HS-5 (cell line): ENCODE data around the gene CPA5.

Source experiments
- DNase-seq: peaks from one replicate; pipeline ENCODE4 v3.0.0-alpha.2; 2012; ENCODE audit warnings: low read depth

Gene CPA5

DNA sequence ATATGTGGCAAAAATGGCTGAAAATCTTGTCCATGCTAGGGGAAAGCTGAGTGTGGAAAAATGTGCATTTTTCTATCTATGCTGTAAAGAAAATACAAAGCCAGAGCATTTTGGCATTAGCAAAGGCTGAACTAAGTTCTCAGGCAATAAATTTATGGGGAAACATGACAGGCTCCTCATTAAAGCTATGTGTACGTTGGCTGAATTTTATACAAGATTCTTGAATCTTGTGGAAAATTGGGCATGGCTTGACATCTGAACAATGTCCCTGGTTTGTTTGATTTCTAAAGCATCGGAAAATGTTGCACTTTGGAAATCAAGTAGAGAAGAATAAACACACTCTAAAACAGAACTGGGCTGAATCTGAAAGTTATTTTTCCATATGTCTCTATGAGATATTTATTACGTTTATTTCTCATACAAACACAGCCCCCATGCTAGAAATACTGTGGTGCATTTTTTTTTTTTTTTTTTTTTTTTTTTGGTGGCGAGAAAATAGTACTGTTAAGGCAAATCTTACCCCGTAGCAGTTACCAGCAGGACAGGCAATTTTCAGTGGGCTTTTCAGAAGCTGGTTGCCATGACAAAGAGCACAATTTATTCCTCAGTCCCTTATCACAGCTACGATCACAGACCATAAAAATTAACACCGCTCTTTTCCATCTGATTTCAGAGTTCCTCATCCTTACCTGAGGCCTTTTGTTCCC lies 52.6 kb downstream of the CPA5 start:
- DNase-seq = no peak

DNA sequence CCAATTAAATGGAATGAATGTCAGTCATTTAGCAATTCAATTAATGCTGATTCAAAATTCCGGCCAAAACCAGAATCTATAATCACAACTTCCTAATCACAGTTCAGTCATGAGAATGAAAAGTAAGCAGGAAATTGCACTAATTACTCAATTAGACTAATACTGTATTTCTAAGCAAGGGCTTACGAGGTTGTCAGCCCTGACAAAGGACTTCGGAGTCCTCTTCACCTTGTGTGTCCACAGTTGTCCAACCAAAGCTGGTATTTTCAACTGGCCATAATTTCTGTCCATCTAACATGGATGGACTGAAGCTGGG lies 53.1 kb downstream of the CPA5 start:
- DNase-seq = no peak

DNA sequence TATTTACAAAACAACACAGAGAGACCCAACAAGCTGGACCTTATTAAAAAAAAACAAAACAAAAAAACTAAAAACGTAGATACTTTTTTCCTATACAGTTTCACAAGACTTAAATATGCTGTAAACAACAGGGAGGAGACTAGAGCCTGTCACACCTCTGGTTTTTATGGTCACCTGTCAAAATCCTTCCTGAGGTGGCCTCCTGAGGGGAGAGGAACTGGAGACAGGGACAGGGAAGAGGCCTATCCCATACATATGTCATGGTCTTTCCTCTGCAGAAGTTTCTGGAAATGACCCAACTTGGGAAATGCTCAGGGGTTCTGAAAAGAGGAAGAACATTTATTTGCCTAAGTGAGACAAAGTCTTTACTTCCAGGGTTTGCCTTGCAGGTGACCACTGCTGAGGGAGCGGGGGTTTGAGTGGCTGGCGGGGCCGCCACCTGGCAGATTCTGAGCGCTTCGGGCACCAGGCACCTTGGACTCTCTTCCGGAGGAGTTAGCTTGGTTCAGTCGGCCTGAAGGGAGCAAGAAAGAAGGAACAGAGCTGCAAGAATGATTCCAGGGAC lies 54.0 kb downstream of the CPA5 start:
- no peak for DNase-seq

DNA sequence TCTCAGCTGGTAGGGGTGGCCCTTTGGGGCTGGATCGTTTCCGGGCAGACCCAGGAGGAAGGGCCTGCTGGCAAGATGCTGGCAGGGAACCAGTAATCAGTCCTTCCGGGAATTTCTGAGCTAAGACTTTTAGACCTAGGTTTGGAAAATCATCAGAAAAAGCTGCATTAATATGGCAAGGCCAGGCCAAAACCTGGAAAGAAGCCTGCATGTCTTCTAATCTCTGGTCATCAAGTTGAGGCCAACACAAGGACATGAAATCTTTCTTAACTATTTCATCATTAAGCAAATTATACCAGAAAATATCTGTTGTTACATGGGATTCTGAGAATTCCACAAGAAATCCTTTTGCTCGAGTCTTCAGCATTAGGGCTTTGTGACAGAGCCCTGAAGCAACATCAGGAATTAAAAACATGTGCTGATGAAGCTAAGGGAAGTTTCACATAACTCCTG lies 55.5 kb downstream of the CPA5 start:
- no peak for DNase-seq

DNA sequence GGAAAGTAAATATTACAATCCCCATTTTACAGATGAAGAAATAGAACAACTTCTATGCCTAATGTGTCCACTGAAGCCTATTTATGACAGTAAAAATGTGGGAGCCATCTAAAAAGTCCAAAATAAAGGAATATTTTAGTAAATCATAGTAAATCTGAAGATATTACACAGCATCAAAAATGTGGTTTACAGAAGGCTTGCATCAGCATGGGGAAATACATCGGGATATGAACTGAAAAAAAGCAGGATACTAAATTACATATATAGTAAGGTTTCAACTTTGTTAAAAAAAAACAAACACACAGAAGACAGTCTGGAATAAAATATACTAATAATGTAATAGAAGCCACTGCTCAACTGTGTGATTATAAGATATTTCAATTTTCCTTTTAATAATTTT lies 56.5 kb downstream of the CPA5 start:
- no peak for DNase-seq

DNA sequence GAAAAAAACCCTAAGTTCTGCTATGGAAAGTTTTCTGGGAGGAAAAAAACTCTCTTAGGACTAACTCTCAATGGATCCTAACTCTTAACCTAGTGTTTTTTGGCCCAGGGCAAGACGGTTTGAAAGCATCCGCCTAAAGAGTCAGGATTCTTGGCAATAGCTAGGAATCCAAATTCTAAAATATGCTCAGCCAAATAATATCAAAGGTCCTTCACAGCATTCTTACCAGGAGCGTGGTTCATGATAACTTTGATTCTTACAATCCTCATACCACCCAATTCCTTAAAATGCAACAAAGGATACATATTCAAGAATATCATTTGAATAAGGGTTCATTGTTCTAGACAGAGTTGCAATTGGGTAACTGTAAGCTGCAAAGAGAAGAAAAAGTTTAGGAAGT lies 57.0 kb downstream of the CPA5 start:
- DNase-seq = no peak

DNA sequence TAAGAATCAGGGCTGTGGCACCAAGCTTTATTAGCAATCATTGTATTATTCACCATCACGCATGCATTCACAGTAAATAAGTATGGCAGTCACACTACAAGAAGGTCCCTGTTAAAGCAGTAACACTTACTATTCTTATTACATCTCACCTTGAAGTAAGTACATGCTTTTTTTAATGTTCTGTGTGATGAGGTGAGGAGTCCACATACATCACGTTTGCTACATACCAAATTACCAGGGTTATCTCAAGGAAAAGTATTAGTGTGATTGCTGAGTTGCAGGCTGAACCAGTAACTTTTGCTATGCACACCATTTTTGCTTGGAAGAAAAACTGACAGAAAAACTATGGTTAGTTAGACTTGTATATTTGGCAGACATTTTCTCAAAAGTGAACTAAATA lies 60.4 kb downstream of the CPA5 start:
- DNase-seq = no peak

DNA sequence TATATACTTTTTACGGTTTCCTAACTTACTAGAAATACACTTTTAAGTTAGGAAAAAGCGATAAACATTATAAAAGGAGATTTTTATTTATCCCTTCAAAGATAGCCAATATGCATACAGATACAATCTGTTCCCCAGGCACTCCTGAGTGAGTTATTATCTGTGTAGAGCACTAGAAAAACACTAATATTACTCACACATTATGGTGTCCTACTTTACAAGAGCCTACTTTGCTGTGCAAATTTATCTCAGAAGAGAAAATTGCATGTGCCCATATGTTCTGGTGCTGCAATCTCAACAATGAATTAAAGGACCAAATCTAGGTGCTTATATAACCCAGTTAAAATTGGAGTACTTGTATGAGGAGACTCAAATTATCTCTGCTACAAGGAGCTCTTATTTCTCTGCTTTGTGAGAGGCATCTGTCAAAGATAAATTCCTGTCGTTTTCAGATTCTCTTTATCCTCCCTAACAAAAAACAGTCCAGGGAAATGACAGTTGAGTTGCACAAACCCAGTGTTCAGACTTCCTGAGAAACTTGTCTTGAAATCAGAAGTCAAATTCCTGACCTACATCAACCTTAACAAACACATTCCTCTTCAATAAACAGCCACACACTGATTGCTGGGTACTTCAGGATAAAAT lies 64.6 kb downstream of the CPA5 start:
- no peak for DNase-seq

DNA sequence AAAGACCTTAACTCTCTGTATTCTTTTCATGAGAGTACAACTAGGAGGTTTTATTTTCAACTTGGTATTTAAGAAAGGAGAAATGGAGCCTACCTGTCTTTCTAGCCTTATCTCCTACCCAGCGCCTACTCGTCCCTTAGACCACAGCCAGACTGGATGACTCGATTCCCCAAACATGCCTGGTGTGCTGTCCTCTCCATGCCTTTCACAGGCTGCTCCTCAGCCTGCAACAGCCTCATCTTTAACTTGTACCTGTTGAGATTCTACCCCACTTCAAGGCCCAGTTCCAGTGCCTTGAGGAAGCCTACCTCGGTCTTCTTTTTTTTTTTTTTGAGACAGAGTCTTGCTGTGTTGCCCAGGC lies 65.1 kb downstream of the CPA5 start:
- no peak for DNase-seq

DNA sequence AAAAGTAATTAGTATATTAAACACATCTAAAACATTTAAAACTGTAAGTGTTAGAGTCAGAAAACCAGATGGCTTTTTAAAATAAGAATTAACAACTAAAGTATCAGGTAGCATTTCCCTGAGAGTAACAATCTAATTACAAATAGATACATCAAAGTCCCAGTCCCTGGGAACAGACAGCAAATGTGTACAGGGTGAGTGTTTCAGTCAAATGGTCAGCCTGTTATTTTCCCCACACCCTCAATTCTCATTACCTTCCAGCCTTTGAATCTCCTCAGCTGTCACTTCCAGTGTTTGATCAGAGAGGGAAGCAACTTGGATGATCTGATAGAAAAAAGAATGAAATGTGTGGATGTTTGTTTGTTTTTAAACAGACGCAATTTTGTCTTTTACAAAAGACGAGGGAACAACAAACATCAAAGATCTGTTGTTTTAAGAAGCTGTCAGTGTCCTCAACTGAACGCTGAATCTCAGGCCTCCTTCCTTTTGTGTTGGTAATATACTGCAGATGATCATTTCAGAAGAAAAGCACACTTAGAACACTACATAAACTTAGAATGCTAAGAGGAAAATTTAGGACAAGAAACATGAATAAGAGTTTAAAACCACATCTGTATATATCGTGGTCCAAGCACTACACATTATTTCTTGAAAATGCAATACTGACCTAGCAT lies 66.4 kb downstream of the CPA5 start:
- no peak for DNase-seq

DNA sequence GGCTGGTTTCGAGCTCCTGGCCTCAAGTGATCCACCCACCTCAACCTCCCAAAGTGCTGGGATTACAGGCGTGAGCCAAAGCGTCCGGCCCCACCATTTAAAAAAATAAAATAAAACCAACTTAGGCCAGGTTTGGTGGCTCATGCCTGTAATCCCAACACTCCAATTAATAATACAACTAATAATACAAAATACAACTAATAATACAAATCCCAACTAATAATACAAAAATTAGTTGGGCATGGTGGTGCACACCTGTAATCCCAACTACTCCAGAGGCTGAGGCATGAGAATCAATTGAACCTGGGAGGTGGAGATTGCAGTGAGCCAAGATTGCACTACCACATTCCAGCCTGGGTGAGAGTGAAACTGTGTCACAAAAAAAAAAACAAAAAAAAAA lies 68.6 kb downstream of the CPA5 start:
- DNase-seq = no peak

DNA sequence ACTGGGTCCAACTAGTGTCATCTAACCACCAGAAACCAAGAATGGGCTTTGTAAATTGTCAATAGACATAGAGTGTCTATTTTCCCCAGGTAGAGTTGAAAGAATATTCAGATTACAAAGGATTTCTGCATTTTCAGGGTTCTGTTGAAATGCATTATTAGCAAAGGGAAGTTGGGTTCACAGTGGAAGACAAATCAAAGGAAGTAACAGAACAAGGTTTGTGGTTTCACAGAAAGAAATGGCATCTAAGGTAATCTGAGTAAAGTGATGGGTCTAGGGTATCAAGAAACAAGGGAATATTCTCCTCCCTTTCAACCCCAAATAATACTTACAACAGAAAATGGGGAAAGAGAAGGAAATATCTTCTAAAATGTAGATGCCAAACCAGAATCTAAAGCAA lies 70.4 kb downstream of the CPA5 start:
- DNase-seq = no peak

DNA sequence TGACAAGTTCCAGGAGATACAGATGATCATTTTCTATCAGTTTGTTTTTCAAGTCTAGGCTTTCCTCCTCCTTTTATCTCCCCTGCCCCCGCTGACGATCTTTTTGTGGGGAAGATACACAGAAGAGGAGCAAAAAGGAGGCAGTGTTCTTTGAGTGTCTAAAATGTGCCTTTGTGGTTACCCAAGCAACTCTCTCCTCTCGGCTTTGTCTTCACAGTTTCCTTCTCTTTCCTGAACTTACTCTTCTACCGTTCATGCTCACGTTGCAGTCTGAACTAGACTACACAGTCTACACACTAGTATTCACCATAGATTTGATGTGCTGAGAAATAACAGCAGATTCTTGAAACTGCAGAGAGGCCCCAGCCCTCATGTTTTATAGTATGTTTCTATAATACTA lies 72.6 kb downstream of the CPA5 start:
- DNase-seq = no peak

DNA sequence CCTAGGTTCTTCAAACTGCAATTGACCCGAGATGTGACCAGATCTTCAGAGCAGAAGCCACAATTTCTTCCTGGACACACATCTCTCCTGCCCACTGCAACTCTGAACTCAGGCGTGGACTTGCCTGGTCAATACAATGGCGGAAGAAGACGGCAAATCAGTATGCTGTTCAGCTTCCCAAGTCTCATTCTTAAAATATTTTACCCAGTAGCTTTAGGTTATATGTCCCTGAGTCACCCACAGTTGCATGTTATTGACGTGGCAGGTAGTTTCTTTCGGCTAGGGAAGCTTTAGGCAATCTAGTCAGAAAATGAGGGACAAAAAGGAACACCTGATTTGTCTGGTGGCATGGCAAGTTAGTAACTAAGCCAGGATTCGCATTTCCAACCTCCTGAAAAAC lies 73.7 kb downstream of the CPA5 start:
- no peak for DNase-seq
